ENCODE results near the gene ASCC2.

GRCh38 chr22:29817724-29818123 lies 20.4 kb downstream of the ASCC2 start:
- TF ChIP-seq CTCF (IDR thresholded peaks at IDR 0.05) (no peak), POLR2A (IDR thresholded peaks at IDR 0.05) (no peak)
